HG02610 (cell line): ENCODE data around the gene NTN1.

ENCODE experiments used
- ATAC-seq: cut with Tn5 transposase; IDR thresholded peaks from one replicate; pipeline ENCODE4 v1.9.1; 2021; ENCODE audit warnings: mild to moderate bottlenecking, moderate library complexity; ENCODE audit not compliant: unreplicated experiment

NTN1 gene

DNA sequence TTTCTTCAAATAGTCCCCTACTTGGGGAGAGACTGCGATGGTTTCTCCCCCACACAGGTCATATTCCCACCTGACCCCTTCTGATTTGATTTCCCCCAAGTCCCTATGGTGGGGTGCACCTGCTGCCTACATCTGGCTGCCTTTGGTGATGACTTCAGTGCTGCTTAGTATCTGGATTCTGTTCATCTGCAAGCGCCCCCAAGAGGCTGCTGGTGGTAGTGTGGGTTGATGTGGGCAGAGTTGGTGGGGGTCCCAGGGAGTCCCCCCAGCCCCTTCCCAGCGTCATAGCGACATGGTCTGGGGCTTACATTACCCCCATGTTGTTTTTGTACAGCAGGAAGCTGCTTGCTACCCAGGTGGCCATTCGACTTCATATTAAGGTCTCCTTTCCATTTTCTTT is 99.2 kb downstream of the NTN1 start:
- no peak for ATAC-seq

DNA sequence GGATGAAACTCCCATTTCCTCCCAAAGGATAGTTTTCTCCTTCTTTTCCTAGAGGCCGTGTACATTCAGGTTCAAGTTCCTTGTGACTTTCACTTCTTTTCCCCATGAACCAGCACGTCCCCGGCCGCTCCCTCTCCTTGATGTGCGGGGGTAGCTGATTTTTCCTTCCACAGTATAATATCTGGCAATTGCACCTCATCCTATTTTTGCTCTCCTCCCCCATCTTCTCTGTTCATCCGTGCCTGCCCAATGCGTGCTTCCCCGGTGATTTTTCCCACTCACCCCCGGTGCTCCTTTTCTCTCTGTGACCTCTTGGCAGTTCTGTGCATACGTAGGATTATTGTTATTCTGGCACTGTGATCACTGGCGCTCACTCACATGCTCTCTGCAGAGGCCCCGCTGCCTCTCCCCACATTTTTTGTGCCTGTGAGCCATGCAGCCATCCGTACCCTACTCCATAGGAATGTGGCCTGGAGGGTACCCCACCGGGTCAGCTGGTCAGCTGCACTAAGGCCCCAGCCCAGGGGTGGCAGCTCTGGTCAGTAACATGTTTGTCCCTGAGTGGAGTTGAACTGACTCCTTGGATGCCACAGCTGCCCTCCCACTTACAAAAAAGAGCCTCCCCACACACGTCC is 100.0 kb downstream of the NTN1 start:
- no peak for ATAC-seq

DNA sequence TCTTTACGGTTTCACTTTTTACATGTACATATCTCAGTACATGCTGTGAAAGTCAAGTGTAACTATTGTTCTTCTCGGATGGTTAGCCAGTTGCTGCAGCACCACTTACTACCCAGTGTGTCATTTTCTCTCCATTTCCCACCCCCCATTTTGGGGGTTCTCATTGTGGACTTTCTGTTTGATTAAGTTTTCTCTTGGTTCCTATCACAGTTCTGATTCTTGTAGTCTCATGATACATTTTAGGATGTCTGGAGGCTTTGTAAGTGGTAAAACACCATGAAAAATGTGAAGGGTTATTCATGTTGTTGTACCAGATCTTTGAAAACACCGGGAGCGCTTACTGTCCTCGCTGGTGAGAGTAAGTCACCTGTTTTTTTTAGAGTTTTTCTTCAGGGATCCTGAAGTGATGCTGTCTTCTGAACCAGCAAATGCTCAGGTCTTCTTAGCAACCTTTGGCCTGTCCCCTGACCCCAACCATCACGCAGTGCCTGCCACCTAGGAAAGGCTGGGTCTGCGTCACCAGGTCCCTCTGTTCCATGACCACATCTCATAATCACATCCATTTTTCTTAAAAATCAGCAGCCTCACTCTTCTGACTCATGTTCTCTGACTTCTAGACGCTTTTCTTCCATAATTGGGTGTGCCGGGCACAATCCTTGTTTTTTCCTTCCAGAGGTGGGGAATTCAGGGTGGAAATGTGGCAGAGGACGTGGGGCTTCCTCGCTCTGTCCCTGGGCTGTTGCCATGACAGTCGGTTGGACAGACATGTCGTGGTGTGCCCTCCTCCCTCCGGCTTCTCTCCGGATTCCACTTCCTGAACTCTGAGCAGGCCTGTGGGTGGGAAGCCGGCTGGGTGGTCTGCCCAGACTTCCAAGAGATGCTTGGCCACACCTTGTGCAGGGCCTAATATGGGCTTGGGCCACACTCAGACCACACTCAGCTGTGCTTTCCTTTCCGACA is 102.6 kb downstream of the NTN1 start:
- ATAC-seq, result no peak

DNA sequence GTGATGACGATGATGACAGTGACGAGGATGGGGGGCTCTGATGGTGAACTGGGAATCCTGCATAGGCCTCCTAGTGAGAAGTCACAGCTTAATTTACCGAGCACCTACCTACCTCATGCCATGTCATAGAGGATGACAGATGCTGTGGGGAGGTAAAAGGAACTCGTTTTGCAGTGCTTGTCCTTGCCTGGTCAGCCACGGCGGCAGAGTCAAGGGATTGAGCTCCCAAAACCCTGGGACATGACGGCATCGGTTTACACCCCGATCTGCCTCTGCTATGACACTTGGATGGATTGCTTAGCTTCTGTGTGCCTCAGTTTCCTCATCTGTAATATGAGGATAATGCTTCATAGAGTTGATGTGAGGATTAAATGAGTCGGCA is 103.2 kb downstream of the NTN1 start:
- no peak for ATAC-seq

DNA sequence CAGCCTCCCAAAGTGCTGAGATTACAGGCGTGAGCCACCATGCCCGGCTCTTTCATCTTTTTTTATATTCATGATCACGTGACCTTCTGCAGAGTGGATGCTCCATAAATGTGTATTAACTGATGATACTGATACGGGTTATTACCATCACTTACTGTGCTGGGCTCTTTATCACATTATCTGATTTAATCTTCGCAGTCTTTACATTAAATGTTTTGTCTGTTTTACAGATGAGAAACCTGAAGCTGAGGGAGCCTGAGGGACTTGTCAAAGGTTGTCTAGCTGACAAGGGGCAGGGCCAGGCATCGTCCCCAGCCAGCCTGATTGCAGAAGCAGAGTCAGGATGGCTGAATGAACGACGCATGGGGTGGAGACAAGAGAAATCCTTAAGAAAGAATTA is 104.4 kb downstream of the NTN1 start:
- no peak for ATAC-seq

DNA sequence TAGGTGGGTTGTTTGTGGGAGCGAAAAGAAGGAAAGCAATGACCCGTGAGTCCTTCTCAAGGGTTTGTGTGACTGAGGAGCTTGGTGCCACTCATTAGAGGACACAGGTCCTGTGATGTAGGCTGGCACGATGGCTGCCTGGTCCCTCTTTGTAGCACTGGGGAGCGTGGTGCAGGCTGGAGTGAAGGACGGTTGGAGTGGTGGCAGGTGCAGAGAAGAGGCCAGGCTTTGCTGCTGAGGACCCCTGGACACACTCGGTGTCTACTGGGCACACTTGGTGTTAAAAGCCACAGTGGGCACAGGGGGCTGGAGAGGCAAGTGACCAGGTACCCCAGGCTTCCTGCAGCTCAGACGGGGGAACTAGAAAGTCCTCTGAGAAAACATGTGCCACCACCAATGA is 106.0 kb downstream of the NTN1 start:
- no peak for ATAC-seq

DNA sequence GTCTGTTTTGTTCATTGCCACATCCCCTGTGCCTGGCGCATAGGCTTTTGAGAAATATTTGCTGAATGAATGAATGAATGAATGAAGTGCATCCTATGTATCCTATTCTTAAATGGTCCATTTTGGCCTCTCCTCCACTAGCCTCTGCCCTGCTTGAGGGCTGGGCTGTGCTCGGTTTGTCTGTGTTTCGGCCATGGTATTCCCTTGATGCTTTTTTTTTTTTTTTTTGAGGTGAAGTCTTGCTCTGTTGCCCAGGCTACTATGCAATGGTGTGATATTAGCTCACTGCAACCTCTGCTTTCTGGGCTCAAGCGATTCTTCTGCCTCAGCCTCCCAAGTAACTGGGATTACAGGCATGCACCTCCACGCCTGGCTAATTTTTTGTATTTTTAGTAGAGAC is 110.1 kb downstream of the NTN1 start:
- ATAC-seq, result no peak

DNA sequence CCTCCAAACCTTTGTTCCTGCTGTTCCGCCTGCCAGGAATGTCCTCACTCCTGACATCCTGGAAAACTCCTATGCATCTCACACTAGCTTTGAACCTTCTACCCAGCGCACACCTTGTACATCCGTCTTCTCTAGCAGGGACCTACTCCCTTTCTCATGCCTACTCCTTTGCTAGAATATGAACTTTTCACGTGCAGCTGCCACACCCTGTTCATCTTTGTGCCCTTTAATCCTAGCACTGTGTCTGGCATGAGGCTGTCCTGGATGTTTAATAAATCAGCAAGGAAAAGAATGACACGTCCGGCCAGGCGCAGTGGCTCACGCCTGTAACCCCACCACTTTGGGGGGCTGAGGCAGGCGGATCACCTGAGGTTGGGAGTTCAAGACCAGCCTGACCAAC is 111.0 kb downstream of the NTN1 start:
- no peak for ATAC-seq

DNA sequence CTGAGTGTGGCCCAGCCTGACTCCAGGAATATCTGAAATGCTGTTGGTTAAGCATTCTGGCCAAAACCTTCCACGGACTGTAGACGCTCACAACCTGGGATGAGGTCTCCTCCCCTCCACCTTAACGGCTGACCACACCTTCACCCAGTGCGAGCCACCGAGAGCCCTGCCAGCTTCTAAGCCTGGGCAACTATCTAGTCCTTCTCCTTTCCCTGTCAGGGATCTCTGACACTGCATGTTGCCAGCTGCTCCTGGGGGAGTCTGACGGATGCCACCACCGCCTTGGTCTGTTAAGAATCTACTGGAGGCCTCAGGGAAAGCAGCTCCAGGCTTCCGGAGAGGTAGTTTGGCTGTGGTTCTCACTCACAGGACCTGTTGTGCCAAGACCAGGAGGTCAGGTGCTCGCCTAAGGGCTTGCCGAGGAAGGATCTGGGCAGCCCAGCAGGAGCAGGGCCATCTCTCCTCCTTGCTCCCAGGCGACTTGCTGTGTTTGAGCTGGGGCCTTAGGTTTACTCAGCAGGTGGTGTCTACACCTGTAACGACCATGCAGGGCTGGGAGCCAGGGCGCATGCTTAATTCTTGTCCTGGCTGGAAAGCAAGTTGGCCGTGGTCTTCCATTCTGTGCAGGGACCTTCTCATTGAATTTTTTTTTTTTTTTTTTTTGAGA is 111.8 kb downstream of the NTN1 start:
- no peak for ATAC-seq

DNA sequence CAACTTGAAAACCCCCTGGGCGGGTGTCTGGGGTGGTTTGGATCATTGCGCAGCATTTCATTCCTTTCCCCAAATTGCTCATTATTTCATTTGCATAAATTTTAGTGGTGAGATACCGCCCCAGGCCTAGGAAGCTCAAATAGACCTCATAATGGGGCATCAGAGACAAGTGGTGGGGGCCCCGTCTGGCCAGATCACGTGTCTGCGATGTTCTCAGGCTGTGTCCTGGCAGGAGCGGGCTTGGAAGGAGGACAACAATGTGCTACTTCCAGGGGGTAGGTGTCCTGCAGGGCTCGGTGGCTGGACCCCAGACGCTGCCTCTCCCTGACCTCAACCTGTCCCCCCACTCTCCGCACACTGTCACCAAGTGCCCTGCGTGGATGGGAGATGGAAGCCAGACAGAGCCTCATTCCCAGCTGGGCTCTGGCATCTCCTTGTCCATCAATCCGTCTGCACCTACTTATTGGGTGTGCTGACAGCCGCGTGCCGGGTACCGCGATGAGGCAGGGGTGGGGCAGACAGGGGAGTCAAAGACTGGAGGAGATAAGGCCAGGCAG is 116.9 kb downstream of the NTN1 start:
- no peak for ATAC-seq

DNA sequence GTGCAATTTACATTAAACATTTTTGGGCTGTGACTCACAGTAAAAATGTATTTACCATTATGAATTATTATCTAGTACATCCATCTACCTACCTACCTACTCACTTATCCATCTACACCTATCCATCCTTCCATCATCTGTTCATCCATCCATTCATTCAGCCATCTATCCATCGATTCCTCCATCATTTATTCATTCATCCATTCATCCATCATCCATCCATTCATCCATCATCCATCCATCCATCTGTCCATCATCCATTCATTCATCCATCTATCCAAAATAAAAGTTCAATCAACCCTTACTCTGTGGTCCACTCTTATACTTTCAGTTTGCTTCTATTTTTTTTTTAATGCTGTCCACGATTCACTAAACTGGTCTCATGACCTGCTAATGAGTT is 118.4 kb downstream of the NTN1 start:
- ATAC-seq, result no peak

DNA sequence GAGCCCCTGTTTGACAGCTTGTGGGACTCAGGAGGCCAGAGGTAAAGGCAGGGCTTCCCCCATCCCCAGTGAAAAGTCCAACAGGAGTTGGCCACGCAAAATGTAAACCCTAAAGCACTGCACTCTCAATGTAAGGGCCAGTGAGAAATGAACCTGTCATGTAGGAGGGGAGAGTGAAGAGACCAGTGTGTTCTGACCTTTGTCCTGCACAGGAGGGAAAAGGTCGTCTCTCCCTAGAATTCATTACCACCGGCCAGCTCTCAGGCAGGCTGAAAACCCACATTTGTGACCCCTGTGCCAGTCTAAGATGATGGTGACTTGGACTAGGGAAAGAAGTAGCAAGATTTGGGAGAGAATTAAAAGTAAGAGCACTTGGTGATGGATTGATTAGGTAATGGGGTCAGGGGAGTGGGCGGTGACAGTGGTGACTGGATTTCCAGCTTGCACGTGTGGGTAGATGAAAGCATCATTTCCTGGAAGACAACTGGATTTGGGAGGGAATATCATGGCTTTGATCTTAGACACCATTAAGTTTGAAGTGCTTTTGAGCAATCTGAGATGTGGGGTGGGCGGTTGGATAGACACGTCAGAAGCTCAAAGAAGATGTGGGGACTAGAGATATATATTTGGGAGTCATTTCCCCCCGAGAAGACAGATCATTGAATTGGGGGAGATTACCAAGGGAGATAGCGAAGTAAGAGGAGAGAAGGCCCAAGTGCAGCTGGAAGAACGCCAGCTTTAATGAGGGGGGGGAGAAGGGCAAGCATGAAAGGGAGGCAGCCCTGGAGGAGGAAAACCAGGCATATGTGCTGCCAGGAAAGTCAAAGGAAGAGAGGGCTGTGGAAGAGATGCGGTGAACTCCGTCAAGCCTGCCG is 119.5 kb downstream of the NTN1 start:
- no peak for ATAC-seq

DNA sequence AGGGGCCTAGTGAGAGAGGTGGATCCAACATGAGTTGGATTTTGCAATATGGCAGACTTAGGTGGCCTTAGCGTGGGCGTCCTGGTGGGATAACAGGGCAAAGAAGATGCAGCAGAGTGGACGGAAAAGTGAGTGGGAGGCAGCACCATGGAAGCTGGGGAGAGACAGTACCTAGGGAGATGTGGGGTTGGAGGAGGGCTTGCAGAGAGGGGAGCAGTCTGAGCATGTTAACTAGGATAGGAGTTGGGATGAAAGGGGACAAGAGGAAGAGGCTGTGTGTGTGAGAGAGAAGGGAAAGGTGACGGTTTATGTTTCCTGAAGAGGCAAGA is 120.1 kb downstream of the NTN1 start:
- ATAC-seq, result no peak

DNA sequence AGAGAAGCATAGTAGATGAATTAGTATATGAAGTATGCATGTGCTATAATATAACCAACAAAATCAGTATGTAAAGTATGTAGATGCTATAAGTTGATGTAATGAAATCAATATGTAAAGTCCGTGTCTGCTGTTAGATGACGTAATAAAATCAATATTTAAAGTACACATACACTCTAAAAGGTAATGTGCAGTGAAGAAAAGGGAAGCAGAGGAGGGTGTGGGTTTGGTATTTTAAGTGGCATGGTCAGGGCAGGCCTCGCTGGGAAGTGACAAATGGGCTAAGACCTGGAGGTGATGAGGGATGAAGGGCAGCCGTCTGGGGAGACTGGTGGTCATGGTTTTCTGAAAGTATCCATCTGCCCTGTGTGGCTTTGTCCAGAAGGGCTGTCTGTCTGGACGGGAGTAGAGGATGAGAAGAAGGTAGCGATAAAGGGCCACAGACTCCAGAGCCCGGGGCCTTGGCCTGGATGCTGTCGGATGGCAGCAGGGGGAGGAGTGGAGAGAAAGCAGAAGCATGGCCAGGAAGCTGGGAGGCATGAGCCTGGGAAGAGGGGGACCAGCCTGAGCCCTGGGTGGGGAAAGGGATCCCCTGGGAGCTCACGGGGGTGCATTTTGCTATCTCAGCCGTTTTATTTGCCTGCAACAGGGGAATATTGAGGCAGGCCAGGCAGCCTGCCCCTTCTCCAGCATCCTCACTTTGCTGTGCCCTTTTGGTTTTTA is 121.6 kb downstream of the NTN1 start:
- no peak for ATAC-seq

DNA sequence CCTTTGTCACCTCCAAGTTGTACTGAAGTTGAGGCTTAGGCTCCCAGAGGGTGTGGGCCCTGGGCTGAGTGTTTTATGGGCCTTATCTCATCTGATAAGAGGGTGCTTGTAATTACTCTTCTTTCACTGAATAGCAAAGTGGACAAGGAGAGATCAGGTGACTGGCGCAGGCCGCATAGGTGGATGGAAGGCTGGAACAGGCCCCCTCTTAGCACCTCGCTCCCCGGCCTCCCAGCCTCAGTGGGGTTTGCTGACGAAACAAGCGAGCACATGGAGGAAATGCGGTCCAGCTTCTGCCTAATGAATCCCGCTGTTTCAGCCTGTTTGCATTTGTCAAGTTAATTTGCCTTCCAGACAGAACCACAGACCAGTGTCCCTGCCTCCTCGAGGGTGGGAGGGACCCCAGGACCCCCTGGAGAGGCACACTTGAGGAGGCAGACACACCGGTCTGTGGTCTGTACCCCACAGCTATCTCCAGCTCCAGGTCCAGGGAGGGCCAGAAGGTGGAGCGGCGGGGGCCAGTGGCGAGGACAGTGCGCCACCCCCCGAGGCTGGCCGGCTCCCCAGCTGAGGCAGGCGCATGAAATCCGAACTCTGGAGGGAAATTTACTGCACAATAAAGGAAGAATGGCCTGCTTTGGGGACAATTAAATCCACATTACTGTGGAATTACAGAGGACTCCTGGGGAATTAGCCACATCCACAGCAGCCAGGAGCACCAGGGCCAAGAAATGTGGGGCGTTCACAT is 123.4 kb downstream of the NTN1 start:
- ATAC-seq, result no peak

DNA sequence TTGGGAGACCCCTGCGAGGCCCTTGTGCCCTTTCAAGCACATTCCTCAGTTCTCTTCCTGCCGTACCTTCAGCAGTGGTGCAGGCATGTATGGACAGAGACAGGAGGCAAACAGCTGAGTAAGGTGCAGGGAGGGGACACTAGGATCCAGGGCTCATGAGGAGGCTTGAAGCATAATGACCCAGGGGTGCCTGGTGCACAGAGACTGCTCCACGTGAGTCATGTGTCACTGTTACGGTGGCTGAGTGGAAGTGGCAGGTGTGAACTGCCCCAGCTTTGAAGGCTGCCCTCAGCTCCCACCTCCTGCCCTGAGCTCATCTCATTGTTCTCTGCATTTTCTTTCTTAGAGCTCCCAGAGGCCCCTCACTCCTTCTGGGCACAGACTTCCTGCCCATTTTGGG is 124.8 kb downstream of the NTN1 start:
- ATAC-seq, result no peak

DNA sequence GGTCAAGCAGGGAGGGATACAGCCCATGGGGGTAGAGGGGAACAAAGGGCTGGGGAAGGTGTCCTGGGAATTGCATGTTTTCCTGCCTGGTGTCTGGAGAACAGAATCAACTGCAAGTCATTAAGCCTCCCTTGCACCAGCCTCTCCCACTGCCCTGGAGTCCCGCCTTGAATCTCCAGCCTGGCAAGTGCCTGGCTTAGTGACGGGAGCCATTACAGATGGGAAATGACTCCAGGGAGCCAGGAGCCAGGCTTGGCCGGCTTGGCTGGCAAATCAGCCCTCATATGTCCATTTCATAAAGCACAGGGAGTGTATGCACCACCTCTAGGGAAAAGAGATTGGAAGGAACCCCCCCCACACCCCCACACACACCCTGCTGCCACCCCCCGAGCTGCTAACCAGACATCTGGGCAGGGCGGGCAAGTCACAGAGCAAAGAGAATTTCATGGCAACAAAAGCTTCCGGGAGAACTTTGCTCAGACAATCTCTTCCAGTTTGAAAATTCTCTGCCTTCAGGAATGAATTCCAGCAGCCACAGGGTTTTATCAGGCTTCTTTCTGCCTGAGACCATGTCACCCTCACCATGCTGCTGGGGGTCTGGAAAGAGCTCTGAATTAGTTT is 127.7 kb downstream of the NTN1 start:
- no peak for ATAC-seq

DNA sequence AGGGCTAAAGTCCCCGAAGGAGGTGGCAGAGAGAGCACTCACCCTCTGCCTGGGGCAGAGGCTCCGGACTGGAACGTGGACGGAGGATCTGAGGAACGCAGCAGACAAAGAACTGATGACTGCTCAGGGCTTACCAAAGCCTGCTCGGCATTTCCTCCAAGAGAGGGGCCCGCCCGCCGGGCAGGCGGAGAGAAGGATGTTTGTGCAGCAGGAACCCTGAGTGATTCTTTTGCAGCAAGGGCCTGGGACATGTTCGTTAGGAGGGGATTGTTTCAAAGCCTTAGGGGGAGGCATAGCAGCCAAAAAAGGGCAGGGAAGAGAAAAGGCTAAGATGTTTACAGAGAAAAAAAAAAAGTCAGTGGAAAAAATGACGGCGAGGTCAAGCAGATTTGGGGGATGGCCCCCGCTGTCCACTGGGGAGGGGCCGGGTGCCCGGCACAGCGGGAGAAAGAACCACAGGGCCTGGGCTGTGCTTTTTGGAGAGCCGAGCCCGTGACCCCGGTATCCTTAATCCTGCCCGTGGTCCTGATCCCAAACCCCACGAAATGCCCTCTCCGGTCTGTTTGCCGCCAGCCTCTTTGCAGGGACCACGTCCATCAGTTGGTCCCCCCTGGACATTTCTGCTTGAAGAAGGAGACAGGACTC is 129.3 kb downstream of the NTN1 start:
- no peak for ATAC-seq

DNA sequence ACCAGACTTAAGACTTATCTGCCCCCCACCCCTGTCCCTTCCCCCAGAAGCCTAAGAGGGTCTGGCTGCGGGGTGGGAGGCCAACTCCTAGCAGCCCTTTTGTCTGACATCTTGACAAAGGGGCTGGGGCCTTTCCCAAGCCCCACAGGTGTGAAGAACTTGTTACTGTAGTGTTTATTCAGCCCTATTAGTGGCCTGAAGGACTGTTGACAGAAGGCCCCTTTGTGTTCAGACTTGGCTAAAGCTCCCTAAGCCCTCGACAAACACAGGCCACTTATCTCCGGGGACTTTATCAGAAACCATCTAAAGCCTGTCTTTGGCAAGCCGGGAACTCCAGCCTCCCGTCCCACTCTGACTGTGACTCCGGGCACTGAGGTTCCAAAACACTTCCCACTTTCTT is 129.8 kb downstream of the NTN1 start:
- no peak for ATAC-seq
